HG03432 (cell line): ENCODE results near the gene RTN4R.
"Not testable (repeated sequence)": the region's sequence is repeated elsewhere in the genome, so short reads cannot be mapped to it uniquely, and the experiment has no call there.

Experiments used
- ATAC-seq: cut with Tn5 transposase; IDR thresholded peaks from one replicate; pipeline ENCODE4 v1.9.1; 2021; ENCODE audit warnings: mild to moderate bottlenecking, moderate library complexity; ENCODE audit not compliant: unreplicated experiment

The RTN4R gene

DNA sequence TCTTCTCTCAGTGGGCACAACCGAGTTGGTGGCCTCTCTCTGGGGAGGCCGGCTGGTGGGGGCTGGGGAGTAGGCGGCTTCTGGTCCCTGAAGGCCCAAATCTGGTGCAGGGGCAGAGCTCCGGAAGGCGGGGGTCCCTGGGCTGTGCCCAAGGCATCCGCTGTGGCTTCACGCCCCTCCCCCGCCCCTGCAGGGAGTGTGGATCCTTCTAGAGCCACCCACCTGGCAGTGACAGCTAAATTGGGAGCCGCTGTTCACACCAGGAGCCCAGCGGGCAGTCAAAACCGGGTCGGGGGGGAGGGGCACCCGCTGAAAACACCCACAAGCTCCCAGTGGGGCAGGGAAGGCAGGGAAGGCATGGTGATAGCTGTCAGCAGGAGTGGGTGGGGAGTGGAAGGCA, 4.6 kb upstream of the RTN4R start:
- no peak for ATAC-seq

DNA sequence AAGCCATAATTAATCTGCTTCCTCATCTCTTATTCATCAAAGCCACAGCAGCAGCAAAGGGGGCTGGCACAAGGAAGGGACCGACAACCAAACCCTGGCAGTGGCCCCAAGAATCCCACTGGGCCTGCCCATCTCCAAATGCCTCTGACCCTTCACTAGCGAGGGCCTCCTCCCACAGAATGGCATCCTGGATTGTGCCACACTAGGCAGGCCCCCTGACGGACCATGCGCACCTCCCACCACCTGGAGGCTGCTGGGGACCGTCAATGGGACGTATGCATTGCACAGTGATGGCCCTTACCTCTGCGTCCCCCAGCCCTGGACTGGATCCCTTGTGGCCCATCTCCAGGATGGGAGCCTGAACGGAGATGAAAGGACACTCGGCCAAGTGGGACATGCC, 4.1 kb upstream of the RTN4R start:
- no peak for ATAC-seq

DNA sequence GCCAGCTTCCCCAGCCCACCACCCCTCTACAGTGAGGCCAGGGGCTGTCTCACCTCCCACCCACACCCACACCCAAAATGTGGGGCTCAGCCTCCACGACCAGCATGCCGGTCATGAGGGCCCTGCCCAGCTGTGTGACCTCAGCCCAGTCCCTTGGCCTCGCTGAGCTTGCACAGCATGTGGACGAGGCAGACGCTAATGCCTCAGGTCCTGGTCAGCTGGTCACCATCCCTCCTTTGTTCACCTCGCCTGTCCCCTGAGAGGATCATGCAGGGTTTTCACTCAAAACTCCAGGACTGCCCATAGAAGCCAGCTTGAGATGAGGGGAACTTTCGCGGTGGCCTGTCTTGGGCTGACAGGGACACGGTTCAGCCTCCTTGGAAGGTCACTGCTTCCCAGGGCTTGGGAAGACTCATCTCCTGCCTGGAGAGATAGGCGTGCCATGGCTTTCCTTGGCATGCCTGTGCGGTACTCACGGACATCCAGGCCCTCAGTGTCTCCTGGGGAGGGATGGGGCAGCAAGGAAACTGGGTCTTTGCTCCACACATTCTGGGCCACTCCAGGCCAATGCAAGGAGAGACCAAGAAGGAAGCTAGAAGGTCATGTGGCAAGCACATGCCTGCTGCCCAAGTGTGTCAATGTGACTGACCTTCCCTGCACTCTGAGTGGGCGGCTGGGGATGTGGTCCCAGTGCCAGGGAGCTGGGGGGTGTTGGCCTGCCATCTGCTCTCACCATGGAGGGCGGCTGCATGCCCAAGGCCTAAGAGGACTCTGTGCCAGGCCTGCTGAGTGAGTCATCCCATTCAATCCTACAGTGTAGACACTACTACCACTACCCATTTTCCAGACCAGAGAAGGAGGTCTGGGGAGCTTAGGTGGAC, 3.2 kb upstream of the RTN4R start:
- no peak for ATAC-seq

DNA sequence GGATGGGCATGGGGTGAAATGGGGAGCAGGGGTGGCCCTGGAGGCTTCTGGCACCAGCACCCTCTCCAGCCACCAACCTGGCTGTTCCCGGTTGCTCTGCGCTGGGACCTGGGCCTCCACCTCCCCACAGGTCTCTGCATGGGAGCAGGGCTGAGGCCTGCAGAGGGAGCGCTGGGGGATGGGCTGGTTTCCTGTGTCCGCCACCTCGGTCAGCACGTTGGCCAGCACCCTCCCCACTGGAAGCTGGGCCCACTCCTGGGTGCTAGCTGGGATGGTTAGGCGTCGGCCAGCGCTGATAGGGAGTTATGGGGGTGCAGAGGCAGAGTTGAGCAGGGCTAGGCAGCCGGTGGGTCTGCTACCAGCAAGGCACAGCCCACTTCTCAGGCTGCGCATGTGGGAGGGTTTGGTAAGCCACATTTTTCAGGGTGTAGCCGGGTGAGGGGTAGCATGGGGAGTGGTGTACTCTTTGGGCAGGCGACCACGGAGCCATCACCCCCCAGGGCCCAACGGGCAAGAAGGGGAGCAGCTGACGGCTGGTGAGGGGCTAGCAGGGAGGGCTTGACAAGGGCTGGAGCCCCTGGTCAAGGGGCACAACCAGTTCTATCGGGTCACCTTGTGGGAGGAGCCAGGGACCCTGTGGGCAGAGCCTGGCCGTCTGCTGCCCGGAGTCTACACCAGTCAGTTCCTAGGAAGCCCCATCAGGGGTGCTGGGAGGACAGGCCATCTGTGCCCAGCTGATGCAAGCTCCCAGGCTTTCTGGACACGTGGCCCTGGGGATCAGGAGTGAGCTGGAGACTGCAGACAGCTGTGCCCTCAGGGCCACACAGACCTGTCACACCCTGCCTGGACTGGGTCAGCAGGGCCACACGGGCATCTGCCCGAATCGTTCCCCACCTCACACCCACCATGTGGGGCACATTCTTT, 2.3 kb upstream of the RTN4R start:
- not testable (repeated sequence) for ATAC-seq

DNA sequence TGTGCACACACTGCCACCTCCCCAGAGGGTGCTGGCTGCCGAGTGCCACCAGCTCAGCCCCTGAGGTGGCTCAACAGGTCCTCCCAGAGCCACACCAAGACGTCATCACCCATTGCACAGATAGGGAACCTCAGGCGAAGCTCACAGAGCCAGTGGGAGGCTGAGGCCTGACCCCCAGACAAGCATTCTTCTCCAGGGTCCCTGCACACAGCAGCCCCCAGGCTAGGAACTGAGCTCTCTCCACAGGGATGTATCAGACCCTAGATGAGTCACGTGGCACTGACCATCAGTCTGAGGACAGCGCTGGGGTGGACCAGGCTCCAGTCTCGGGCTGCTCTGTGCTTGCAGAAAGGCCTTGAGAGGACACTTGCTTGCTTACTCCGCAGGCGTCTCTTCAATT, 1.6 kb upstream of the RTN4R start:
- ATAC-seq, result not testable (repeated sequence)

DNA sequence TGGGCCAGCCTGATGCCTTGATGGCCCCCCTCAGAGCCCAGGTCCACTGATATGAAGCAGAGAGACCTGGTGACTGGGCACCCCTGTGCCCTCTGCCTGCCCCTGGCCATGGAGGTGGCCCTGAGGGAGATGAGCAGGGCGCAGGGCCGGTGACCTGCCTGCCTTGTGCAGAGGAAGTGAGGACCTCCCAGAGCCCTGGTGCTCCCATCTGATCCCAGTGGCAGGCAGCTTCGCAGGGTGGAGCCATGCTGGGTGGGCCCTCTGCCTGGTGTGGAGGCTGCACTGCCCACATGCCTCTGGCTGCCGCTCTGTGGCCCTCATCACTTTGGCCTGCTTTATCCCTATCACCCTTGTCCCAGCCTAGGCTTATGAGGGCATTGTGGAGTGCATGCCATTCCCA, 1.1 kb upstream of the RTN4R start:
- ATAC-seq, result not testable (repeated sequence)

DNA sequence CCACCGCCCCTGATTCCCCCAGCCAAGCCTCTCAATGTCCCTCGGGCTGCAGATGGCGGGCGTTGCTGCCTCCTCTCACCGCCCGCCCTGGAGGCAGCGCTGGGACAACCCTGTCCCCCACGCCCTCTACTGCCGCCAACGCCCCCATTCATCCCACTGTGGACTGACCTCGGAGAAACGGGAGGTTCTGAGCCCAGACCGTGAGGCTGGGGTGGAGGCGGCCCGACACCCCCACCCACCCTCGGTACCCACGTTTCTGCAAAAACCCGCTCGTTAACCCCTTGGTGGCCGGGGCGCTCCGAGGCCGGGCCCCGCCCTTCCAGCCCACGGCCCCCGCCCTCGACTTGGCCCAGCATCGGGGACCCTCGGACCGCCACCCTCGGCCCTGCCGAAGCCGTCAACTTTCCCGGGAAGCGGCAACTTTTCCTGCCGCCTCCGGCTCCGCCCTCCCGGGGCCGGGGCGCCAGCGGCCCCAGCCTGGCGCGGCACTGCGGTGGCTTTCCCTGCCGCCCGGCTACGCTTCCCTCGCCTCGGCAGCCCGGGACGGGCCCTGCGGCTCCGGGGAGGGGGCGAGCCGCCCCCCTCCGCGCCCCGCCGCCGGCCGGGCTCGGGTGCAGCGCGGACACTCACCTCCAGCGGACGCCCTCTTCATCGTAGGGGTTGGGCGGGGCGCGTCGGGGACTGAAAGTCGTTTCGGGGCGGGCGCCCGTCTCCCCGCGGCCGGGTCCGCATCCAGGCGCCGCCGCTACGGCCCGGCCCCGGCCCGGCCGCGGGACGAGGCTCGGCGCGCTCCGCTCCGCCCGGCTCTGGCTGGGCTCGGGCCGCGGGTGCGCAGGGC, 458 bp downstream of the RTN4R start:
- no peak for ATAC-seq

DNA sequence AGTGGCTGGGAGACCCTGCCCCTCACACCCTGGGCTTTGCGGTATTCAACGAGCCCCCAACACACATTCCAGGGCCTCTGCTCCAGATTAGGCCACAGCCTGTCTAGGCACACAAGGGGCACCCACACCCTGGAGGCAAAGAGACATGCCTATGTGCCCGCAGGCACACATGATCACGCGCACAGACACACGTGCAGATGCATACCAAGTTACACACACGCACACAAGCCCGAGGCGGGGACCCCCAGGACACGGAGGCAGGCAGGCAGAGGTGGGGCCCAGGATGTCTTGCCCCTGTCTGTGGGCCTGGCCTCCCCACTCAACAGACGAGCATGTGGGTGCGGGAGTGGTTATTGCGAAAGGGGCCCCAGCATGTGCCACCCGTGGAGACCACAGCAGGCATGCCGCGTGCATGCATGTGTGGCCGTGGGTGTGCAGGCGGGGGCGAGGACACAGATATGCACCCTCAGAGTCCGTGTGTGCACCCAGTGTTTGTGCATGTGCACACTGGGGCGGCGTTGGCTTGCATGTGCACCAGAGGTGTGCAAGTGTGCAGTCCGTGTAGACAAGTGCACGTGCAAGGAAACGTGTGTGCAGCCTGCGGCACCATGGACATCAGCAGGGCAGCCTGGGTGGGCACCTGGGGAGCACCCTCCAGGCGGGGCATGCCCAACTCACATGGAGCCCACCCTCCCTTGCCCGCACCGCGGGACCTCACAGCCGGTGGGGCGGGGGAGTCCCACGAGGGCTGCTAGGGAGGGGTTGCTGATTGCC, 1.3 kb downstream of the RTN4R start:
- not testable (repeated sequence) for ATAC-seq

DNA sequence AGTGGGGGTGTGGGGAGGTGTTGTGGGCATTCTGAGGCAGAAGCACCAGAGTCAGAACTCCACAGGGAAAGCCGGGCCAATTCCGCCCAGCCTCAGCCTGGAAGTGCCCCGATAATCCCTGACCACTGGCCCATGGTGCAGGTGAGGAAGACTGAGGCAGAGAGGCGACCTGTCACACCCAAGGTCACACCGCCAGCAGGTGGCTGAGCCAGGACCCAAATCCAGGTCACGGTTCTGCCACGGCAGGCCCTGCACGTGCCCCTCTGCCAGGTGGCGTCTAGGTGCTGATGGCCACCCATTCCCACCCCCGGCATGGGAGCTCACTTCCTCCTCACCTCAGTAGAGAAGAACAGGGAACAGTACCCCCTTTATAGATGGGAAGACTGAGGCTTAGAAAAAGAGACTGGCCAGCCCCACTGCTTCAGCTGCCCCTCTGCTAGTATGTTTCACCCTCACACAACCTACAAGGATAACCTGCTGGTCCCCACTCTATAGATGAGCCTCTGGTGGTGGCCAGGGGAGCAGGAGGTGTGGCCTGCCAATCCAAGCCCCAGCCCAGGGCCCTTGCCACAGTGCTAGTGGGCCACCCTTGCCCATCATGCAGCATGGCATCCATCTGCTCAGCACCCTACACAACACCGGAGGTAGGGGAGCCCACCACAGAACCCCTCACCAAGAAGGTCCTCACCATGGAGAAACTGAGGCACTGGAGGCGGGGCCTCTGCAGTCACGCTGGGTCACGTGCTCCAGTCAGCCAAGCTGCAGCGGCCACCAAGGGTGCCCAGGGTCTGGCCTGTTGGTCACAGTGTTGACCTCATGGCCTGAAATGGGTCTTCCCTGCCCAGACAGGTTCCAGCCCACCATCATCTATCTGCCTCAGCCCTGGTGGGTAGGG, 2.1 kb downstream of the RTN4R start:
- ATAC-seq, result not testable (repeated sequence)

DNA sequence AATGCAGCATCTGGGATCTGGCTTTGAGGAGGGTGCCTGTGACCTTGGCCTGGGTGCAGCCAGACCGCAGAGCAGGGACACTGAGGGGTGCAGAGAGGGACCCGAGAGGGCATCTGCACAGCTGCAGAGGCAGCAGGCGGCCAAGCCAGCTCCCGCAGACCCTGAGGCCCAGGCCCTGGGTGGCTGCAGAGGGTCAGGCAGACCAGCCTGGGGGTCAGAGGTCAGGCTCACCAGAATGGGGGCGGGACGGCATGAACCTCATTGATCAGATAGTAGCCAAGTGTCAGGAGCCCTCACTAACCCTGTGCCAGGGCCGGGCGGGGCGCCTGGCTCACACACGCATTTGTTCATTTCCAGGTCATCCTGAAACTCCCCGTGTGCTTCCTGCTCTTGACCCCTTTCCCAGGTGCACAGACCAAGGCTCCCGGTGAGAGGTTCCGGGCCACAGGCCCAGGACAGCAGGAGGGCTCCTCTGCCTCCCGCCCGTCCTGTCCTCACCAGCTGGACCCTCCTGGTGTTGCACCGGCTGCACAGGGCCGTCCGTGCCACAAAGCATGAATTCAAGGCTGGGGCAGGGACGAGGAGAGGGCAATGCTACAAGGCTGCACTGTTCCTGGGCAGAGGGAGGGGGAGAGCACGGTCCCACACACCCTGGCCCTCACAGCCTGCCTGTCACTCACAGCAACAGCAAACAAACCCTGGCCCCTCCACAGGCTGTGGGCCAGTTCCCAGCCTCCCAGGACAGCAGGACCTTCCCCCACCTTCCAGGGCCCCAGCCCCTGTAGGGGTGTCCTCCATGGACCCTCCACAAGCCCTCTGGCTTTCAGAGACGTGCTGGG, 3.3 kb downstream of the RTN4R start:
- ATAC-seq, result no peak

DNA sequence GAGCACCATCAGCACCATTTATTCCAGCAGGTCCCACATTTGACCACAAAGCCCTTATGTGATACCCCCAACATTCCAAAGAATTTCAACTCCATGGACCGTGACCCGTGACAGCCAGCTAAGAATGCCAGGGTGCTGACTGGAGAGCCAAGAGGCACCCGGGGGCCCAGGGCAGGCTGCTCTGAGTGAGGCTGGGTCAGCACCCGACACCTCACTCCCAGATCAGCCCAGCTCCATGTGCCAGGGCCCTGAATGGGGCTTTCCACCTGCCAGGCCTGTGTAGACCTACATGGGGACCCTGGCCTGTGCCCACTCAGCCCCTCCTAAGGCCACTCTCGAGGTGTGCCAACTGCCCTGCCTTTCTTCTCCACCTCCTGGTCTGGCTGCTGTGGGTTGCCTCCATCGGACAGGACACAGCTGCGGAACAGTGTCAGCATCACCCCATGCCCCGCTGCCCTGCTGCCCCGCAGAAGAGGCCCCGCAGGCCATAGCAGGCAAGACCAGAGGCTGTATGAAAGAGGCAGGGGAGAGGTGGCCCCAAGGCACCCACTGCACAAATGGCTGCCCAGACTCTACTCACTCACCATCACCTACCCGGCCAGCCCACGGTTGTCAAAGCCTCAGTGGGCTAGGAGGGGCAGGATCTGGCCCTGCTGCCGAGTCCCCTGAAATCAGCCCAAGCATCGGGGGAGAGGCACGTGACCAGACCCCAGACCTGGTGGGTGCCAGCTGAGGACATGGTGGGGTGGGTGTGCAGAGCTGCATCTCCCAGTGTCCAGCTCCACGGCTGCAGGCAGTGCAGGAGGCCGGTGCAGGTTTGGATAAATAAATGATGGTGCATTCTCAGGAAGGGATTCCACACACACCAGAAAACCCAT, 4.5 kb downstream of the RTN4R start:
- not testable (repeated sequence) for ATAC-seq

DNA sequence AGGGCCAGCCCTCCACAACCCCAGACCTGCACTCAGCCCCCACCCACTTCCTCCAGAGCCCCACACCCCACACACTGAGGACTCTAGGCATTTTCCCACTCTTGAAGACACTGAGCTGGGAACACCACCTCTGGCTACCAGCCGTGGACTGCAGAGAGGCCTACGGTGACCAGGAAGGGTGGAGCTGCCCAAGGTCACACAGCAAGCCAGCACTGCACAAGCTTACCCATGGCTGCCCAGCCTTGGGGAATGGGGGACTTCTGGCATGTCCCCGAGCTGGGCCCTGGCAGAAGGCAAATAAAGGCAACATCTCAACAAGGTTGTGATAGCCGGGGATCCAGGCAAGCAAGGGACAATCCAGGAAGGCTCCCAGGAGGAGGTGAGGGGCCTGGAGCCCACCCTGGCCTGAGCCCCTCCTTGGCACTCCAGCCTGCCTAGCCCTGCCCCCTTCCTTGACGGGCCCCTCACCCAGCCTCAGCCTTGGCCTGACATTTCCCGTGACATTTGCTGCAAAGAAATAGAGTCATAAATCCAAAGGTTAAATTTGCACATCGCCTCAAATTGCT, 5.5 kb downstream of the RTN4R start:
- no peak for ATAC-seq

DNA sequence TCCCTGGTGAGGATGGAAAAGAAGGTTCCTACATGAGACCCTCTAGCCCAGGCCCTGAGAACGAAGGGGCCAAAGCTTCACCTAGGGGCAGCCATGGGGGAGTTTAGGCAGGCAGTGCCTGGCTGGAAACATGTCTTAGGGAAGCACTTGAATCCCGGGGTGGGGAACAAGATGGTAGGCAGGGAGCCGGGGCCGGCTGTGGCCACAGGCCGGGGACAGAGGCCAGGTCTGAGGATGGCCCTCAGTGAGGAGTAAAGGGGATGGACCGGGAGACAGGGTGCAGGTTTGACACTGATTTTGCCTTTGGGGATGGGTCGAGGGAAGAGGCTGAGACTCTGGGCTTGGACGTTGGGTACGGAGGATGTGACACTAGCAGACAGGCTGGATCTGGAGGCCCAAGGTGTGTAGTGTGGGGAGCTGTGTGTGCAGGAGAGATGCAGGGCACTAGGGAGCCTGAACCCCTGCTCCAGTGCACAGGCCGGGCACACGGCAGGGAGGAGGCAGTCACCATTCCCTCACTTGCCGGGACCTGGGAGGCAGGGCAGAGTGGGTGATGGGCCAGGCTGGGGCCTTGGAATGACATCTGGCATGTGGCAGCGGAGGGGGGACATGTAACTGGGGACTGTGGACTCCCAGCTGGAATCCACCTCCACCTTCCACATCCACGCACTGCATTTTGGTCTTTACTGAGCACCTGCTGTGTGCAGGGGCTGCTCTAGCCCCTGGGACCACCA, 6.1 kb downstream of the RTN4R start:
- no peak for ATAC-seq

DNA sequence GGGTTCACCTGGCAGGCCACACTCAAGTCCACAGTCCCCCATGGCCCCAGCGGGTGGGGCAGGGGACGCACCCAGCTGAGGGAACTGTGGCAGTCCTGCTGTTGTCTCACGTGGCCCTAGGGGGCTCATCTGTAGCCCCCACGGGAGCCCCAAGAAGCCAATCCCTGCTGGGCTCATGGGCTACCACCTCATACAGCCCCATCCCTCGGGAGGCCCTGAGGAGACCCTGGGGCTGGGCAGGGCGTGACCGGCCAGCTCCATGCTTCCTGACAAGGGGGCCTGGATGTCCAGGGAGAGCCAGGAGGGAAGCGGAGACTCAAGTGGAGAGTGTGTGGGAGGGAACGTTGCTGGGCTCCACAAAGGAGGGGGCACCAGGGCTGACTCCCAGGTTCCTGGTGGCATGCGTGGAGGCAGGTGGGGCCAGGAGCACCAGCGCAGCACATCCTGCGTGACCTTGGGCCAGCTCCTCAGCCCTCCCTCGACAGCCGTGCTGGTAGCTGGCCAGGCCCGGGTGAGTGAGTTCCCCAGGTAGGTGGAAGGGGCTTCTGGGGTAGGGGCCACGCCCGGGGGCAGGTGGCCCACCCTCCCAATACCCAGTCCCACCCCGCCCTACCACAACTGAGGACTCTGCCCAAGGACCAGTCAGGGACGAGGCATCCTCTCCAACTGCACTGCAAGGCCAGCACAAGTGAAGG, 7.9 kb downstream of the RTN4R start:
- no peak for ATAC-seq

DNA sequence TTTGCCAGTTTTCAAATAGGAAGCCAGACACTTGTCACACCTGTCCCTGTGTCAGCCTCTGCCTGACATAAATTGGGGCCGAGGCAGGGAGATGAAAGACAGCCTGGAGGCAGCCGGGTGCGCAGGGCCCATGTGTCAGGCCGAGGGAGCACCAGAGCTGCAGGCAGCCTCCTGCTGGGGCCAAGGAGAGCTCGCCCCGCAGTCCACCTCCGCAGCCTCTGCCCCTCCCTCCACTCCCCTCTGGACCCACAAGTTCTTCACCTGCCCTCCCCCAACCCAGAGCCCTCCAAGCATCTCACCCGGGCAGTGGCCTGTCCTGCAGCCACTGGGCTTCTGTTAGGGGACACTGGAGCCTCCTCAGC, 8.8 kb downstream of the RTN4R start:
- ATAC-seq, result no peak
